Measurements from ENCODE around the gene TSHZ2.

Gene TSHZ2

DNA sequence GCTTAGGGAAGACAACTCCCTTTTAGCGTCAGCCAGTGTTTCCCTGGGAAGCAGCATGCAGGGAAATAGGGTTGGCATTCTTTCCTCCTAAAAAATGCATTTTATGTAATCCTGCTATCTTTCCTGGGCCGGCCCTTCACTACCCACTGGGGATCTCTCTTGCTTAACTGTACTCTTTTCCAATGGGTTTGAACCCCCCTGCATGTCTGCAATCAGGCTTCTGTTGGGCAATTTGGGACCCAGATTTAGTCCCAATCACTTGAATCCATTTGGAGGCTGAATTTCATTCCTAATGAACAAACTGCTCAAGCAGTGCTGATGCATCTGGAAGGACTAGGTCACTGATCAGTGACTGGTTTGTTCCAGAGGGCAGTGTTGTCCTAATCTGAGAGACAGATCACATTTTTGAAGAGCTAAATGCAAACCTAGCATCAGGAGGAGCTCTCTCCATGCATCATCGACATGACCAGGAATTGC, 152.0 kb downstream of the TSHZ2 start:
- TF ChIP-seq, protein P1, sequence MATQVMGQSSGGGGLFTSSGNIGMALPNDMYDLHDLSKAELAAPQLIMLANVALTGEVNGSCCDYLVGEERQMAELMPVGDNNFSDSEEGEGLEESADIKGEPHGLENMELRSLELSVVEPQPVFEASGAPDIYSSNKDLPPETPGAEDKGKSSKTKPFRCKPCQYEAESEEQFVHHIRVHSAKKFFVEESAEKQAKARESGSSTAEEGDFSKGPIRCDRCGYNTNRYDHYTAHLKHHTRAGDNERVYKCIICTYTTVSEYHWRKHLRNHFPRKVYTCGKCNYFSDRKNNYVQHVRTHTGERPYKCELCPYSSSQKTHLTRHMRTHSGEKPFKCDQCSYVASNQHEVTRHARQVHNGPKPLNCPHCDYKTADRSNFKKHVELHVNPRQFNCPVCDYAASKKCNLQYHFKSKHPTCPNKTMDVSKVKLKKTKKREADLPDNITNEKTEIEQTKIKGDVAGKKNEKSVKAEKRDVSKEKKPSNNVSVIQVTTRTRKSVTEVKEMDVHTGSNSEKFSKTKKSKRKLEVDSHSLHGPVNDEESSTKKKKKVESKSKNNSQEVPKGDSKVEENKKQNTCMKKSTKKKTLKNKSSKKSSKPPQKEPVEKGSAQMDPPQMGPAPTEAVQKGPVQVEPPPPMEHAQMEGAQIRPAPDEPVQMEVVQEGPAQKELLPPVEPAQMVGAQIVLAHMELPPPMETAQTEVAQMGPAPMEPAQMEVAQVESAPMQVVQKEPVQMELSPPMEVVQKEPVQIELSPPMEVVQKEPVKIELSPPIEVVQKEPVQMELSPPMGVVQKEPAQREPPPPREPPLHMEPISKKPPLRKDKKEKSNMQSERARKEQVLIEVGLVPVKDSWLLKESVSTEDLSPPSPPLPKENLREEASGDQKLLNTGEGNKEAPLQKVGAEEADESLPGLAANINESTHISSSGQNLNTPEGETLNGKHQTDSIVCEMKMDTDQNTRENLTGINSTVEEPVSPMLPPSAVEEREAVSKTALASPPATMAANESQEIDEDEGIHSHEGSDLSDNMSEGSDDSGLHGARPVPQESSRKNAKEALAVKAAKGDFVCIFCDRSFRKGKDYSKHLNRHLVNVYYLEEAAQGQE (IDR thresholded peaks at IDR 0.05; ENCODE audit: insufficient read depth in 1 of 2, low read depth in 2 of 2, low read length in 2 of 2) = no peak
- TF ChIP-seq TAF1 (IDR thresholded peaks at IDR 0.05; ENCODE audit: borderline replicate concordance, insufficient read depth, low read length) (no peak), SIN3A (IDR thresholded peaks at IDR 0.05; ENCODE audit: borderline replicate concordance, insufficient read depth, low read length) (no peak), FOXP2 (optimal IDR thresholded peaks at IDR 0.05; ENCODE audit: borderline replicate concordance, extremely low read depth, extremely low read length, insufficient read depth) (no peak), POLR2AphosphoS5 (IDR thresholded peaks at IDR 0.05; ENCODE audit: low read depth, low read length) (no peak)

DNA sequence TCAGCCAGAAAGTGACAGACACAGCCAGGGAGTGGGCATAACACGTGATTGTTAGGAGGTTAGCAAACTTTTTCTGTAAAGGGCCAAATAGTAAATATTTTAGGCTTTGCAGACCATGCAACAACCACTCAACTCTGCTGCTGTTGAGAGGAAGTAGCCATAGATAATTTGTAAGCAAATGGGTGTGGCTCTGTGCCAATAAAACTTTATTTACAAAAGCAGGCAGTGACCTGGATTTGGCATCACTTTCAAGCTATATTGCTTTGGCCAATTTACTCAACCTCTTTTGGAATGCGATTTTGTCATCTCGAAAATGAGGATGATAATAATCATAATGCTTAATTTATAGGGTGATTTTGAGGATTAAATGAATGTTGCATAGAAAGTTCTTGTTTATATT, 152.6 kb downstream of the TSHZ2 start:
- no peak for TF ChIP-seq TAF1 (IDR thresholded peaks at IDR 0.05; ENCODE audit: borderline replicate concordance, insufficient read depth, low read length)

DNA sequence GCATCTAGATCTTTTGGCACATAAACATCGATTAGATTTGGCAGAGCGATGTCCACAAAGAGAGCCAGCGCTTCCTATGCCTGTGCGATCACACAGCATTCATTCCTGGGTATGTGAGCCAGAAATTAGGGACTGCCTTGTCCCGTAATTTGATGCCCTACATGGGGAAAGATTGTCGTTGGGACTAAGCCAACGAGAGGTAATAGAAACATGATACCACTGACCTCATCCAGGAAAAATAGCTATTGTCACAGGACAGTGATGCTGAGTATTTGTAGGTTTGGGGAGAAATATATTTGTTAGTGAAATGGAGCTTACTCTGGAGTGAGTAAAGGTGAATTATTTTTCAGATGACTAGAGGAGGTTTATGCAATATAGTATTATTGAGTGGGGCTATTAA, 154.0 kb downstream of the TSHZ2 start:
- TF ChIP-seq, protein P1 (IDR thresholded peaks at IDR 0.05; ENCODE audit: insufficient read depth in 1 of 2, low read depth in 2 of 2, low read length in 2 of 2) = no peak
- TF ChIP-seq TAF1 (IDR thresholded peaks at IDR 0.05; ENCODE audit: borderline replicate concordance, insufficient read depth, low read length) = no peak
- TF ChIP-seq FOXP2 (optimal IDR thresholded peaks at IDR 0.05; ENCODE audit: borderline replicate concordance, extremely low read depth, extremely low read length, insufficient read depth) = no peak
- no peak for TF ChIP-seq POLR2AphosphoS5 (IDR thresholded peaks at IDR 0.05; ENCODE audit: low read depth, low read length)
- no peak for TF ChIP-seq SIN3A (IDR thresholded peaks at IDR 0.05; ENCODE audit: borderline replicate concordance, insufficient read depth, low read length)

DNA sequence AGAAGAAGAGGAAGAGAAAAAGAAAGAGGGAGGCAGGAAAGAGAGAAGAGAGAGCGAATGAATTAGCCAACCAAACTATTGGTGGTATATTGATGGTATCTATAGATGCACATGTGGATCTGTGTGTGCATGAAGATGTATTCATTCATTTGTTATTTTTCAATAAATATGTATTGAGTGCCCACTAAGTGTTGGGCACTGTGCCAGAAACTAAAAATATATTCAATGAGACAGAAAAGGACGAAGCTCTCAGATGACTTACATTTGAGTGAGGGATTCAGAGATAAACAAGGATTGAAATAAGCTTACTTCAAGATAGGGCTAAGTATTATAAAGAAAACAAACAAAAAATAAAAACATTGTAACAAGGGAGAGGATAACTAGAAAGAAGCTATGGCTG, 154.9 kb downstream of the TSHZ2 start:
- TF ChIP-seq TAF1 (IDR thresholded peaks at IDR 0.05; ENCODE audit: borderline replicate concordance, insufficient read depth, low read length) = no peak
- no peak for TF ChIP-seq FOXP2 (optimal IDR thresholded peaks at IDR 0.05; ENCODE audit: borderline replicate concordance, extremely low read depth, extremely low read length, insufficient read depth)
- TF ChIP-seq POLR2AphosphoS5 (IDR thresholded peaks at IDR 0.05; ENCODE audit: low read depth, low read length) = no peak

DNA sequence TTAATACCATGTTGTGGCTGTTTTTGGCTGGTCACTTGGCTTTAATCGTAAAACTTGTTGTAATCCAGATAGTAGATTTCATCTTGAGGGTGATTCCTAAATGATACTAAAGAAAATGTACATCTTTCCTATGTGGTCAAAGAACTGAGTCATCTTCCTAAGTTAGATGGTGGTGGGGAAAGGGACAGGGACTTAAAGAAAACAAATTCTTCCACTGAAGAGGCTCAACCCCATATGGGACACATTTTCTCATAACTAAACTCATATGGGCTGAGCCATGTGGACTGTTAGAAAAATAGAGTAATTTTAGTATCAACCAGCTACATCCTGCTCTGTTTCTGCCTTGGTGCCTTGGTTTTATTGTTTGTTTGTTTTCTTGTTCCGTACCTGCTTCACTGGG, 155.8 kb downstream of the TSHZ2 start:
- TF ChIP-seq FOXP2 (optimal IDR thresholded peaks at IDR 0.05; ENCODE audit: borderline replicate concordance, extremely low read depth, extremely low read length, insufficient read depth) (no peak), POLR2AphosphoS5 (IDR thresholded peaks at IDR 0.05; ENCODE audit: low read depth, low read length) (no peak), SIN3A (IDR thresholded peaks at IDR 0.05; ENCODE audit: borderline replicate concordance, insufficient read depth, low read length) (no peak), TAF1 (IDR thresholded peaks at IDR 0.05; ENCODE audit: borderline replicate concordance, insufficient read depth, low read length) (no peak)
- TF ChIP-seq, protein P1 (IDR thresholded peaks at IDR 0.05; ENCODE audit: insufficient read depth in 1 of 2, low read depth in 2 of 2, low read length in 2 of 2) = no peak

DNA sequence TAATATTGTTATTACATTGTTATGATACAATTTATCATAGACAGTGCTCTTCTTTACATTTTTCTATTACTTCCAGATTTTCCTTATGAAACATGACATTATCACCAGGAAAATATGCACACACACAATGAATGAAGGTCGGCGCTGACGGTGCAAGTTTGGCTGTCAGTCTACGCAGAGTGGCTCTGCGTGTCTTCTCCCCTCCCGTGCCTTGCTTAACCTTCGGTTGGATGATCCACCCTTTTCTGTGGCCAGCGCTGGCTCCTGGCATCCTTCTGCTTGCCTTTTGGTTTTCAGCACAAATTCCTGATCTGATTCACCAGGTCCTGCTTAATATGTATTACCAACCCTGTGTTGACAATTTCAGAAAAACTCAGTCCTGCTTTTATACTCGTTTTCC, 157.4 kb downstream of the TSHZ2 start:
- TF ChIP-seq POLR2AphosphoS5 (IDR thresholded peaks at IDR 0.05; ENCODE audit: low read depth, low read length) (no peak), SIN3A (IDR thresholded peaks at IDR 0.05; ENCODE audit: borderline replicate concordance, insufficient read depth, low read length) (no peak), TAF1 (IDR thresholded peaks at IDR 0.05; ENCODE audit: borderline replicate concordance, insufficient read depth, low read length) (no peak), FOXP2 (optimal IDR thresholded peaks at IDR 0.05; ENCODE audit: borderline replicate concordance, extremely low read depth, extremely low read length, insufficient read depth) (no peak)
- TF ChIP-seq, protein P1 (IDR thresholded peaks at IDR 0.05; ENCODE audit: insufficient read depth in 1 of 2, low read depth in 2 of 2, low read length in 2 of 2) = no peak

All from PFSK-1 (cell line).